ENCODE data around the gene TTC39A.

TTC39A gene

DNA sequence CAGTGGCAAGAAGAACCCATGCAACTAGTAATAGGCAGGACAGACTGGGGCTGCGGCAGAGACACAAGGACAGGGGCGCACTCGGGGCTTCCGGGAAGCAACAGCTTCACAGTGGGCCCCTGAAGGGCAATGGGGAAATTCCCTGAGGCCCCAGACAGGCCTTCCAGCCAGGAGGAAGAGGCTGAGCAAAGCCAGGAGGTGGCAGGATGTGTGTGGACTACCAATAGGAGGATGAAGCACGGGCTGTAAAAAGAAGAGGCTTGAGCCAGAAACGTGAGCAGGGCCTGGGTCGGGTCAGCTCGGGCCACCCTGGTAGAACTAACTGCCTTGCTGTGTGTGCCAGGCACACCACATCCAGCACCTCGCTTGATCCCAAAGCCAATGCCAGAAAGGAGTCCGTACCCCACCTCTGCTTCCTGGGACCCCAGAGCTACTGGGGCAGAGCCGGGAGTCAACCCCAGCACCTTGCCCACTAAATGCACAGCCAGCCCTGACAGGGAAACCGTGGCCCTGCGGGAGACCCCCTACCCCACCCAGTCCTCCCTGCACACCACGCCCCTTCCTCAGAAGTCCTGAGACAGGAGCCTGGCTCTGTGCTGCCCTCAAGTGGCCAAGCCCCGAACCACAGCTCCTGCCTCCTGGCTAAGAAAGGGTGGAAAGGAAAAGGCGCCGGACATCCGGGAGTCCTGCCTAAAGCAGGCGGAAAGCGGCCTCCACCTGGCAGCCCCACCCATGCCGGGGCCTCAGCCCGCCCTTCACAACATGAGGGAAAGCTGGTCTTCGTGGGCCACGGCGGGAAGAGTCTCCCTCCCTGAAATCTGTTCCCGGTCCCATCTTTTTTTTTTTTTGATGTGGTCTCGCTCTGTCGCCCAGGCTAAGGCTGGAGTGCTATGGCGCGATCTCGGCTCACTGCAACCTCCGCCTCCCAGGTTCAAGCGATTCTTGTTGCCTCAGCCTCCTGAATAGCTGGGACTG is 33.7 kb downstream of the TTC39A start:
- DNase-seq = peak; percentile 89

DNA sequence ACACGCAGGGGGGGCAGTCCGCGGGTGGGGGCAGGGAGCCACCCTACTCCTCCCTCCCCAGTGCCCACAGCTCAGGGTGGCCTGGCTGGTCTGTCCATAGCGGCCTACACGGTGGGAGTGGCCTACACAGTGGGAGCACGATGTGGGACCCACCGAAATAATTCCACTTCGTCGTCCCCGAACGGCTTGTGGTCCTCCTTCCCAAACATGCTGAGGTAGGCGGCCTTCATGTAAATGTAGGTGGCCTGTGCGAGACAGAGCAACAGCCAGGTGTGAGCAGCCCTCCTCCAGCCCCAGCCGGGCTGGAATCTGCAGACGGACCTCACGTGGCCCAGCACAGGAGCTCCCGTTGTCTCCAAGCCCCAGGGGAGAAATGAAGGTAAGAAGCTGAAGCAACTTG is 34.4 kb downstream of the TTC39A start:
- no peak for DNase-seq

DNA sequence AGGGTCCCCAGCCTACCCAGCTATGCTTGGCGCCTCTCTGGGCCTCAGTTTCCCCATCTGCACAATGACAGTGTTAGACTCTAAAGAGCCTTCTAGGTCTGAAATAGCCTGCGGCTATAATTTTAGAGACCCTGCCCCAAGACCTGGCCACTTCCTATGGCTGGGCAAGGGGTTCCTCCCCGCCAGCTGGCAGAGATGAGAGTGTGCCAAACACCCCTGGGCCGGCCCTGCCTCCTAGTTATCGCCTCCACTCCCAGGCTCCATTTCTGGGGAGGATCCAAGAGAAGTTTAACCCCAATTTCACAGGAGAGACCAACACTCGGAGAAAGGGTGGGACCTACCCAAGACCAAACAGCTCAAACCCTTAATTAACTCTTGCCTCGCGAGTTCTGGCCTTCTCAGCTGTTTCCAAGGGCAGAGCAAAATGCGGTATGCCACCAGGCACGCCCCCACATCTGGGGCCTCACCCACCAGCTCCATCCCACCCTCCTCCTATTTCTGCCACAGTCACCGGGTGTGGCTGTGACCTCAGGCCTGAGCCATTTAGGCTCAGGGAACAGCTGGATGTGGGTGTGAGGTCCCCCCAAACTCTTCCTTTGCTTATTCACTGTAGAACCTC is 35.7 kb downstream of the TTC39A start:
- peak; percentile 94 for DNase-seq

DNA sequence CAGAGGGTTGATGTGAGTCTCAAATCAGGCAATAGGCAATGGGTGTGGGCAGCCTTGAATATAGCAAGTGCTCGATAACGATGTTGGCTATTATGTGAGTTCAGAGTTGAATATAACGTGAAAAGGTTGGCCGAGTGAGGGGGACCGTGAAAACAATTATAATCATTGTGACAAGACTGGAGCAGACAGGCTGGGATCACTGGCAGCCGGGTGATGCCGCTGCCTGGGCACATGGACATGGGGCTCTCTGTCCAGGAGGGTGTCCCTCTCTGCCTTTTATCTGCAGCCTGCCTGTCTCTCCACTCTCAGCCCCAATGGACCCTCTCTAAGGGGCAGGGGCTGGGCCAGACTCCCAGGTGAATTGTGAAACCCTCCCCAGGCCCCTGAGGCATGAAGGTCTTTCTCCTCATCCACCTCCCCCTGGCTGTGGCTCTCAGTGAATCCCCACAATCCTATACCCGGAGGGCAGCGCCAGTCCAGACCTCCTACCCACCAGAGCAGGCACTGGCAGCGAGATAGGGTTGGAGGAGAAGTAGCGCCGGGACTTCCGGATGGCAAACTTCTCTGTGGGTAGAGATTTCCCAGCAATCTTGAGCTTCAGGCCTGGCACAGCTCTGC is 36.4 kb downstream of the TTC39A start:
- no peak for DNase-seq

DNA sequence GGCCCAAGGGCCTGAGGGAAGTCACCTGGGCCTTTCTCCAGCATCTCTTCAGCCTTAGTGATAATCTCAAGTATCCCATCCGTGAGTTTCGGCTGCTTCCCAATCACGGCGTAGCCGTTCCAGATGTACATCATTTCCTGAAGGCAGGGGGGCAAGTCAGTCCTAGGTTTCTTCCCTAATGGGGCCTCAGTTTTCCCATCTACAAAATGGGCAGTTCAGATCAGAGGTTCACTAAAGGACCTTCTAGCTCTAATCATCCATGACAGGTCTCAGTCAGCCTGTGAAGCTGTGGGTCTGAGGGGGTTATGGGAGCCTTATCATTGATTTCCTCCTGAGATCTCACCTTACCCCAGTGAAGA is 39.9 kb downstream of the TTC39A start:
- no peak for DNase-seq

DNA sequence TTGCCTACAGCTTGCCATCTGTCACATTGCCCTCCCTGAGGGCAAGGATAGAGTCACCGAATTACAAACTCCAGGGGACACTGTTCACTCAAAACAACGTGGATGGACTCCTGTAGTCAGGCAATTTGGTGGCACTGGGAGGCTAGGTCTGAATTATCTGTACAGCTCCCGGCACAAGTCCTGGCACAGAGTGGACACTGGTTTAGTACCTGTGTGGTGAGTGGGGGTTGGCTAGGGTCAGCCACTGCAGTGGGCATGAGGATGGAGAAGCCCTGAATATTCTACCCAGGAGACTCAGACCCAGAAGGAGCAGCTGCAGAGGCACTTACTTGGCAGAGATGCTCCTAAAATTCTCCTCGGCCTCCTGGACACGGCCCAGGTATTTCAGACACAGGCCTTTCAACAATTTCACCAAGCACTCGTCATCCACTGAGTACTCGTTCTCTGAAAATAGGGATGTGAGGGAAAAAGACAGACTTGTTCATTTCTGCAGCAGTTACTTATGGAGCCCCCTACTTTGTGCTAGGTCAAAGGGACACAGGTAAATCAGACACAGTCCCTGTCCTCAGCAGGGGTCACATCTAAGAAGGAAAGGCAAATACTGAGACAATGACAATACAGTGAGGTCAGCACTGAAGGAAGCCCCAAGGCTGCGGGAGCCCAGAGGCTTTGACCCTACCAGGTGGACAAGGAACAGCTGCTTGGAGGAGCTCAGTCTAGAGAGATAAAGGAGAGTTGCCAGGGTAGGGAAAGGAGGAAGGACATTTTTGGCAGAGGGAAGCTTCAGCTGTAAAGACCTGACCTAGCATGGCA is 40.5 kb downstream of the TTC39A start:
- DNase-seq = no peak

DNA sequence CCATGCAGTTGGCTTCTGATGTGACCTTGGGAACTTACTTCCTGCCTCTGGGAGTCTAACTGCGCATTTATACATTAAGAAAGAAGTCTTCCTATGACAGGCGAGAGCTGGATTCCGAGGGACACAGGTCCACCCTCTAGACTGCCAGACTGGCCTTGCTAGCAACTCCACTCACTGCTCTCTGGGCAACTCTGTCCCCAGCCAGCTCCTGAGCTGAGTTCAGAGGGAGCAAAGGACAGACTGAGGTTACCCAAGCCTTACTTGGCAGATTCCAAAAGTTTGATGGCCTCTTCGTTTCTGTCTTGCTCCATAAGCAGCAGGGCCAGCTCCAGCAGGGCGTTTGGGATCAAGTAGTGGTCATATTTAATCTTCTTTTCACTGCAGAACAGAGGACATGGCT is 41.8 kb downstream of the TTC39A start:
- no peak for DNase-seq

DNA sequence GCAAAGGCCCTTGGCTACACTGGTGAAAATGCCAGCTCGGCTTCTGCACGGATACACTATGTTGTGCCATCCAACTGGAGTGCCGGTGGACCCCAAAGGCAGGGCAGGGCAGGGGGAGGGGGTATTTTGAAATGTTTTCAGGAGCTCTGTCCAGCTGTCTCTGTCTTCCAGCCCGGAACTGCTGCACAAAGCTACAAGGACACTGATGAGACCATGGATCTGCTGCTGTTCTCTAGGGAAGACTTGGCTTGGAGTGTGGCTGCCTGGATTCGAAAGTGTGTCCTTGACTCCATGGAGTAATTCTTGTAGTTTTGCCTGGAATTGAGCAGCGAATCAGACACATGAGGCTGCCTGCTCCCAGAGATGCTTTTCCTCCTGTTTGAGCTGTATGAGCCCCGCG is 42.4 kb downstream of the TTC39A start:
- DNase-seq = no peak

DNA sequence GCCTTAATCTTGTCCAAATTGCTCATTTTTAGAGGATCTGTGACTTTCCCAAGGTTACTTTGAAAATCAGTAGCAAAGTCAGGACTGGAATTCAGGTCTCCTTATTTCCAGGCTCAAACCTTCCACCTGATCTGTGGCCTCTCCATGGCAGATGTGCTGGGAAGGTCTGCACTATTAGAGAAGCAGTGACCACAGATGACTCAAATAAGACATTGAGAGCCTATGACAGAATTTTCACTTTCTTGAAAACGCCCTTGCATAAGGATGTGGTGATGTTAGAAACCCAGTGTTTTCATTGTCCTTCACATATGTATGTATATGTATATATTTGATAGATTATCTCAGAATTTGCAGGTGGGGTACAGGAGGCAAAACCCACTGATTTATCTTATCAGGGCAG is 45.3 kb downstream of the TTC39A start:
- DNase-seq = no peak

DNA sequence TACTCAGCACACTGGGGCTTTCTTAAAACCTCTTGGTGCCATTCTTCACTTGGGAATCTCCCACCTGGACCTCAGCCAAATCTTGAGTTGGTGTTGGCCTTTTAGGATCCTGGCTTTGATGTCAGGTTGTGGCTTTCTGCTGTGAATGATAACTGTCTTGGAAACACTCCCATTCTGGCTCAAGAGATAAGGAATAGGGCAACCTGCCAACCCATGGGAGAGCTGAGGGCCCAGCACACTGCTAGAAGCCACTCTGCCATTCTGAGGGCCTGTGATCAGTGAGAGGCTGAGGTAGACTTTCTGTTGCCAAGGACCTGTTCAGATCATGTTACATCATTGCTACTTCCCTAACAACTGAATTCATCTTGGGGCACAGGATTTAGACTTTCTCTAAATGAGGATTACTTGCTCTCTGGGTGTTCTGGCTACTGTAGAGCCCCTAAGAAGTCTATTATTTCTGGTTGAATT is 45.8 kb downstream of the TTC39A start:
- peak; percentile 97 for DNase-seq

DNA sequence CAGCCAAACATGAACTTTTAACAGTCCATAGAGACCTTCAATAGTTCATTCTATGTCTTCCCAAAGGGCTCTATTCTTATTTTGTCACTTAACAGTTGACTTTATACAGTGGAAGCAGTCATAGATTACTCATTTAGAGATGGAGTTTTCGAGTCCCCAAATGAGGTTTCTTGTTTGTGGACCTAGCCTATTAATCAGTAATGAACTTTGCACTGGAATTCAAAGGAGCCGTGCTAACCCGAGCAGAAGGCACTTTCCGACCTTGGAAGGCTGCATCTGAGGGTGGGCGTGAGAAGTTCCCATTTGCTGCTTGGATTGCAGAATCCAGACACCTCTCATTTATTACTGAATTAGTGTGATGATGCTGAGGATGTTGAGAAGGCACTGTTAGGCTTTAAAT is 46.4 kb downstream of the TTC39A start:
- DNase-seq = no peak

DNA sequence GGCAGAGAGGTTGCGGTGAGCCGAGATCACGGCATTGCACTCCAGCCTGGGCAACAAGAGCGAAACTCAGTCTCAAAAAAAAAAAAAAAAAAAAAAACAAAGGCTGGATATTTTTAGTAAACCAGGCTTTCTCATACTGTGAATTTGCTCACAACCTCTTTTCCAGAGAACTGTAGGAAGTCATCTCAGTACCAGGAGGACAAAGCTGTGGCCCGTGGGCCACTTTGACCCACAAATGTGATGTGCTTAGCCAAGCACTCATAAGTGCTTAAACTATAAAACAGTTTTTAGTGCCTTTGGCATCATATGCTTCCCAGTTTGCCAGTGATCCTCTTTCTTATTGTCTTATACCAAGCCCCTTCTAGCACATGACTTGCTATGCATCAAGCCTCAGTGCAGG is 47.8 kb downstream of the TTC39A start:
- DNase-seq = no peak

DNA sequence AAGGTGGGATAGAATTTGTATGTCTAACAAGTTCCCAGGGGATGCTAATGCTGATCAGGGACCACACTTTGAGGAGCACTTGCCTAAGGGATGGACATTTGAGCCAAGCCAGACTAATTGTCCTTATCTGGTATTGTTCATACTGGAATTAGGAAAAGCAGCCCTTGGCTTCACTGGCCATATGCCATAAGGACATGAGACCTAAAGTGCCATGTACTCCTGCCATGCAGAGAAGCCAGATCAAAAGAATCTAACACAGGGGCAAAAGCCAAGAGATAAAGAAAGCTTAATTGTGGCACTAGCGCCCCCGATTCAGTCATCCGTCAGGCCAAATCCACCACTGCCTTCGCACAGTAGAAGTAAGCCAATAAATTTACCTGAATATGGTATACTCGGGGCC is 48.6 kb downstream of the TTC39A start:
- DNase-seq = no peak

DNA sequence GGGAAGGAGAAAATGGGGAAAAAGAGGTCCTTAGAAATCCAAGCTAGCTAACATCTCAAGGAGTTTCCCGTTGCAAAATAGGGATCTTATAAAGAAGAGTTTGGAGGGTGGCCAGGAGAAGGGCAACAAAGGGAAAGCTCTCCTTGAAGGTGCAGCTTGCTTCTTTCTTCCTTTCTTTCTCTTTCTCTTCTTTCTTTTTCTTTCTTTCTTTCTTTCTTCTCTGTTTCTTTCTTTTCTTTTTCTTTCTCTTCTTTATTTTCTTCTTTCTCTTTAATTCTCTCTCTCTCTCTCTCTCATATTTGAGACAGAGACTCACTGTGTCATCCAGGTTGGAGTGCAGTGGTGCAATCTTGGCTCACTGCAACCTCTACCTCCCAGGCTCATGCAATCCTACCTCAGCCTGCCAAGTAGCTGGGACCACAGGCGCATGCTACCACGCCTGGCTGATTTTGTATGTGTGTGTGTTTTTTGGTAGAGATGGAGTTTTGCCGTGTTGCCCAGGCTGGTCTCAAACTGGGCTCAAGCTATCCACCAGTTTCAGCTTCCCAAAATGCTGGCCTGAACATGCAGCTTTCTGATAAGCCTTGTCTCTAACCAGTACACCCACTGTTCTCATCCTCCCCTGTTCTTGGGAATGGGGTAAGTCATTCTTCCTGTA is 49.9 kb downstream of the TTC39A start:
- DNase-seq = no peak

DNA sequence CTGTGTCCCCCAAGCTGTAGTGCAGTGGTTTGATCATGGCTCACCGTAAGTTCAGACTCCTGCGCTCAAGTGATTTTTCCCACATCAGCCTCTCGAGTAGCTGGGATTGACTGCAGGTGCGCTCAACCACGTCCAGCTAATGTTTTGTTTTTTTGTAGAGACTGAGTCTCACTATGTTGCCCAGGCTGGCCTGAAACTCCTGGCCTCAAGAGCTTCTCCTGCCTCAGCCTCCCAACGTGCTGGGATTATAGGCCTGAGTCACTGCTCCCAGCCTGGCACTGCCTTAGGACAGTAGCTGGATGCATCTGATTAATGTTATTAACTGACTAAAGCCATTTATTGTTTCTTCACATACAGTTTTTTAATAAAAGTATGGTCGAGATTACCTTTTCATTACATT is 54.1 kb downstream of the TTC39A start:
- no peak for DNase-seq

DNA sequence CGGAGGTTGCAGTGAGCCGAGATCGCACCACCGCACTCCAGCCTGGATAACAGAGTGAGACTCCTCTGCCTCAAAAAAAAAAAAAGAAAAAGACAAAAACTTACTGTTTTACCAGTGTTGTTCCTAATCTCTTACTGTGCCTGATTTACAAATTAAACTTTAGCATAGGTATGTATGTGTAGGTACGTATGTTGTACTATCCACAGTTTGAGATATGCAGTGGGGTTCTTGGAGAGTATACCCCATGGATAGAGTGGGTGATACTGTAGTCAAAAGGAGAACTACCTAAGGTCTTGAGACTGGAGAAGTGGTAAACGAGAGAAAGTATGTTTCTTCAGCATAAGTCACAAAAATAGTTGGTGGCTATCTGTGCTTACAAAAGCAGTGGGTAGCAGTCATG is 55.7 kb downstream of the TTC39A start:
- DNase-seq = no peak

DNA sequence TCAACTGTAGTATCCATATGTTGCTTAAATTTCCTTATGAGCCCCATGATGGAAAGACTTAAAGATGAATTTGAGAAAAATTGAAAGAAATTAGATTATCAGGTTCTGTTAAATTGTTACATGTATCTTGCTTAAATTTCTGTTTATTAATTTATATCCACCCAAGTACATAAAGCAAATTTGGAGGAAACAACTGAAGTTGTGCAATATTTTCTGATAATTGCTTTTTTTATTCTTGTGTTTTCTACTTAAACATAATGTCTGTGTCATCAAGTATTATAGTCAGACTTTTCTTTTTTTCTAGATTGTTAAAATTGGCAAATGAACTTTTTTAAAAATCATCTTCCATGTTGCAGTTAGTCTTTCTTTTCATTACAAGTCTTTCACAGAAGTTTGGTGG is 57.4 kb downstream of the TTC39A start:
- no peak for DNase-seq

DNA sequence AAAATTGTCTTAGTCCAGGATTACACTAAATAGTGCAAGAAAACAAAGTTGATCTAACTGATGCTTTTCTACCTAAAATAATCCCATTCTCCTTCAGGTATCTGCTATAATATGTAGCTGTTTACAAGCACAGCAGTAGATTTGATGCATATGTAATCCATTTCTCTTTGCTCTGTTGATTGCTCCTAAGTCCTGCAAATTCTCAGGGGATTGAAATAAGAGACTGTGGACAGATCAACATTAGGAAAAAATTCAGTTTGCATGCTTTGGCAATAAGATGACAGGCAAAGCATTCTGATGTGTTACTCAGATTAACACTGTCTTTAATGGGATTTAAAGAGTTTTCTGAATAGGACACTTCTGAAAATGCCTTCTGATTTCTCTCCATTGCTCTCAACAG is 59.6 kb downstream of the TTC39A start:
- DNase-seq = no peak

DNA sequence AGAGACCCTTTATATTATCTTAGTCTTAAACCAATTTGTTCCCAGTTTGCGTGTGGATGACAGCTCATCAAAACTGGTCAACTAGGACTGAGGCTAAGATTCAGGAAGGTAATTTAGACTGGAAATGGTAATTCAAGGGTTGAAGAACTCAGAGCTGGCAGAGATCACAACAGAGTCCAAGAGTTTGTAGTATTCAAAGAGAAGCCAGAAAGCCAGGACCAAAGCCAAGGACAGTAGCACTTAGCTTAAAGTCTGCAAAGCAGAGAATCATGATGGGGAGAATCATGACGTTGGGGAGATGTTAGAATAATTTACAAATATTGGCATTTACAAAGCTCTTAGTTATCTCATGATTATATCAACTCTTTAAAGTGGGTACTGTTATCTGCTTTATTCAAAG is 61.7 kb downstream of the TTC39A start:
- DNase-seq = no peak

DNA sequence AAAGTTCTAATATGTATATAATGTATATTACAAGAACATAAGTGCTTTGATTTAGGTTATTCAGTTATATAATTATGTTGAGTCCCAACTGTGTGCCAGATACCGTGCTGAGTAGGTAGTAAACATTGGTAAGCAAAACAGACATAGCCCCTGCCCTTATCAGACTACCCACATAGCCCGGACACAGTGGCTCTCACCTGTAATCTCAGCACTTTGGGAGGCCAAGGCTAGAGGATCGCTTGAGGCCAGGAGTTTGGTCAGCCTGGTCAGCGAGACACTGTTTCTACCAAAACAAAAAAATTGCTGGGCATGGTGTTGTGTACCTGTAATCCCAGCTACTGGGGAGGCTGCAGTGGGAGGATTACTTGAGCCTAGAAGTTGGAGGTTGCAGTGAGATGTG is 63.6 kb downstream of the TTC39A start:
- no peak for DNase-seq

DNA sequence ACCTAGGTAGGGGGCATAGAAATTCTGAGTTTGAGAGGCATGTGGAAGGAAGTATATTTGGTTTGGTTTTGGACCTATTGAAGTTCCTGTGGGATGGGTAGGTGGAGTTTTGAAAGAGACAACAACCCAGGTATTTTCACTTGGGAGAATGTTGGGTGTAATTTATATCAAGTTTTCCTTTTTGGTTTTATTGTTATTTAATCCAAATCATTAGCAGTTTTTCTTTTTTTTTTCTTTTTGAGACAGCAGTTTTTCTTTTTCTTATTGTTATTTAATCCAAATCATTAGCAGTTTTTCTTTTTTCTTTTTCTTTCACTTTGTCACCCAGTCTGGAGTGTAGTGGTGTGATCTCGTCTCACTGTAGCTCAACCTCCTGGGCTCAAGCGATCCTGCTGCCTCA is 64.2 kb downstream of the TTC39A start:
- no peak for DNase-seq

DNA sequence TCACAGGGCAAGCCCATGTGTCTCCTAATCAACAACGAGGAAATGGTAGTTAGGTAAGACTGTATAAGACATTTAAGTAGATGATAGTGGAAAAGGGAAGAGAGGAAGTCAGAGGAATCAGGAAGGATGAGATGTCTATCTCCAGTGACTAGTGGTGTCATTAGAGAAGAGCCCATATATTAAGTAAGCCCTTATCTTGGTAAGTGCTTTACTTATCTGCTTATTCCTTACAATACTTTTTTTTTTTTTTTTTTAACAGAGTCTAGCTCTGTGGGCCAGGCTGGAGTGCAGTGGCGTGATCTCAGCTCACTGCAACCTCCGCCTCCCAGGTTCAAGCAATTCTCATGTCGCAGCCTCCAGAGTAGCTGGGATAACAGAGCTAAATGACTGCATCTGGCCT is 64.7 kb downstream of the TTC39A start:
- peak; percentile 37 for DNase-seq

DNA sequence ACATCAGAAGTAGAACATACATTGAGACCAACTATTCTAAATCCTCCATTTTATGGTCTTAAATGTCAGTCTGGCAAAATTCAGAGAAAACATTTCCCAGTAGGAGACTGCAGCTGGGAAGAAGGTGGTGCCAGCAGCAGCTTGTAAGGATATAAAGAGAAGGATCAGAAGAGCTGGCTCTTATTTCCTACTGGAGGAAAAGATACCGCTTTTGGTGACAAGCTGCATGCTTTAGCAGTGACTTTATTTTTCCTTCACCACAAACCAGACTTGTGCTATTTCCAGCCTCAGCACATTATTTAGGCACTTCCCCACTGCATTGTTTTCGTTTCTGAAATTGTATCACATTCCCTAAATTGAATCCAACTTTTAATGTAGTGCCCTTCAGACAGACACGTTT is 65.9 kb downstream of the TTC39A start:
- DNase-seq = peak; percentile 41

Data from hematopoietic multipotent progenitor cell treated with erythropoietin and hydrocortisone succinate and interleukin-3 and kit ligand, for 4 days (in vitro differentiated cells).